T47D (cell line): ENCODE data around the gene C10orf90.

Source experiments
- DNase-seq, 2 experiments: peaks; one replicate each; pipeline versions ENCODE4 v3.0.0 to v3.0.0-alpha.2; 2011 to 2012; ENCODE audit warnings: low read depth in 1 of 2, low spot score in 1 of 2
- JUND ChIP-seq: IDR thresholded peaks from 2 replicates; pipeline ENCODE4 v1.6.1; 2012; ENCODE audit warnings: low read depth
- in situ Hi-C: cut with HindIII; loops from 2 replicates; pipeline ENCODE4 v1.10.0; 2016; ENCODE audit warnings: low sequenced_read_pairs, low pct_unique_long_range_greater_than_20kb

The C10orf90 gene

GRCh38 chr10:126640401-126640800 lies 30.1 kb downstream of the C10orf90 start:
- TF ChIP-seq JUND = no peak
- DNase-seq = no peak
- in situ Hi-C loops = no loop called here

GRCh38 chr10:126639084-126639483 lies 31.4 kb downstream of the C10orf90 start:
- in situ Hi-C loops = no loop called here
- TF ChIP-seq JUND = no peak

GRCh38 chr10:126638542-126638941 lies 32.0 kb downstream of the C10orf90 start:
- no peak for TF ChIP-seq JUND
- DNase-seq = no peak
- in situ Hi-C loops = no loop called here

More at GRCh38 chr10:126639084-126639483, 31.4 kb downstream of the C10orf90 start:
- DNase-seq = no peak

GRCh38 chr10:126637501-126637900 lies 33.0 kb downstream of the C10orf90 start:
- TF ChIP-seq JUND = no peak
- in situ Hi-C loops = no loop called here

GRCh38 chr10:126634911-126635310 lies 35.6 kb downstream of the C10orf90 start:
- TF ChIP-seq JUND = no peak
- no peak for DNase-seq
- in situ Hi-C loops = no loop called here

More at GRCh38 chr10:126637501-126637900, 33.0 kb downstream of the C10orf90 start:
- no peak for DNase-seq

GRCh38 chr10:126634347-126634746 lies 36.1 kb downstream of the C10orf90 start:
- DNase-seq = no peak
- in situ Hi-C loops = no loop called here
- no peak for TF ChIP-seq JUND

- DNase-seq = no peak
Observed at GRCh38 chr10:126632705-126633104, 37.8 kb downstream of the C10orf90 start.

GRCh38 chr10:126629925-126630624 lies 40.4 kb downstream of the C10orf90 start:
- DNase-seq = no peak
- in situ Hi-C loops = no loop called here
- TF ChIP-seq JUND = no peak

More at GRCh38 chr10:126632705-126633104, 37.8 kb downstream of the C10orf90 start:
- TF ChIP-seq JUND = no peak
- in situ Hi-C loops = no loop called here

- no peak for DNase-seq
- no peak for TF ChIP-seq JUND
- in situ Hi-C loops = no loop called here
Observed at GRCh38 chr10:126628746-126629145, 41.7 kb downstream of the C10orf90 start.

- in situ Hi-C loops = no loop called here
- DNase-seq = no peak
- no peak for TF ChIP-seq JUND
Observed at GRCh38 chr10:126621846-126622245, 48.6 kb downstream of the C10orf90 start.

- in situ Hi-C loops = no loop called here
- DNase-seq = no peak
- TF ChIP-seq JUND = no peak
Observed at GRCh38 chr10:126618466-126618865, 52.0 kb downstream of the C10orf90 start.

GRCh38 chr10:126617733-126618132 lies 52.8 kb downstream of the C10orf90 start:
- in situ Hi-C loops = no loop called here
- no peak for DNase-seq
- no peak for TF ChIP-seq JUND

- TF ChIP-seq JUND = no peak
- no peak for DNase-seq
- in situ Hi-C loops = no loop called here
Observed at GRCh38 chr10:126617208-126617607, 53.3 kb downstream of the C10orf90 start.

GRCh38 chr10:126616737-126617136 lies 53.8 kb downstream of the C10orf90 start:
- in situ Hi-C loops = no loop called here
- DNase-seq = no peak
- TF ChIP-seq JUND = no peak
